ENCODE data around the gene ZNF407. TPM values are rescaled to one million over a fixed set of nuclear protein-coding genes. Genes with fewer than 3 reads are reported as not detected.

ZNF407 gene
- total and polyA plus RNA-seq, 2 experiments from 2014 or later = 2.1 to 10.4 TPM

- TF ChIP-seq ZNF462 (CRISPR knock-in tag; IDR thresholded peaks at IDR 0.05) = no peak
- TF ChIP-seq POLR2AphosphoS5 (IDR thresholded peaks at IDR 0.05; ENCODE audit: low read depth) = no peak
- no peak for TF ChIP-seq STAT1 (IDR thresholded peaks at IDR 0.05; ENCODE audit: unreplicated experiment)
- no peak for TF ChIP-seq CREB1 (CRISPR knock-in tag; IDR thresholded peaks at IDR 0.05; ENCODE audit: low read depth)
- TF ChIP-seq EZH2phosphoT487 (IDR thresholded peaks at IDR 0.05; ENCODE audit: unreplicated experiment) = no peak
- no peak for TF ChIP-seq REST (IDR thresholded peaks at IDR 0.05; ENCODE audit: unreplicated experiment)
Observed at GRCh38 chr18:74935434-74935833, 337.8 kb downstream of the ZNF407 start (continued).

- no peaks in the 10 kb centered on the region for H3K9me3 Mint-ChIP-seq
- no peak for TF ChIP-seq STAT1 (IDR thresholded peaks at IDR 0.05; ENCODE audit: unreplicated experiment)
- TF ChIP-seq CTCF (conservative IDR thresholded peaks at IDR 0.05; ENCODE audit: low read depth in 2 of 2) = no peak
- TF ChIP-seq NANOG (IDR thresholded peaks at IDR 0.05; ENCODE audit: borderline replicate concordance) = no peak
Observed at GRCh38 chr18:74936343-74936742, 338.7 kb downstream of the ZNF407 start.

More at GRCh38 chr18:74936343-74936742, 338.7 kb downstream of the ZNF407 start:
- Histone ChIP-seq H3K79me2 (replicated peaks; ENCODE audit: insufficient read depth) (no peaks in the 10 kb centered on the region), H4K20me1 (replicated peaks; ENCODE audit: insufficient read depth) (no peaks in the 10 kb centered on the region), H3K4me2 (no peak overlapping the region), H3K27ac (ENCODE audit: low read depth) (no peak overlapping the region), H3K4me1 (ENCODE audit: insufficient read depth) (0 out of 2 replicates have a peak, but pooled peaks cover 3% of the 10 kb centered on the region), H2AFZ (no peak overlapping the region), H3F3A (replicated peaks; ENCODE audit: low read depth) (no peaks in the 10 kb centered on the region), H3K36me3 (ENCODE audit: insufficient read depth) (no peaks in the 10 kb centered on the region), H3K27me3 (ENCODE audit: insufficient read depth) (no peaks in the 10 kb centered on the region), H3K4me3 (no peak overlapping the region), H3K9me2 (ENCODE audit: insufficient read depth) (no peaks in the 10 kb centered on the region)
- DNase-seq (ENCODE audit: low spot score) (no peak), ATAC-seq (peak; percentile 68)
- Mint-ChIP-seq H3K27me3 (ENCODE audit: insufficient read depth, low read depth, poor library complexity) (peaks cover 5% of the 10 kb centered on the region), H3K27ac (peak overlapping the region; percentile 50; the same call in 1 of the 2 replicates), H3K4me1 (peaks cover 15% of the 10 kb centered on the region), H3K36me3 (ENCODE audit: low read depth) (no peaks in the 10 kb centered on the region), H3K4me3 (no peak overlapping the region)
